GM21619 (cell line): ENCODE results near the gene TIMM22.
"Not testable (repeated sequence)": the region's sequence is repeated elsewhere in the genome, so short reads cannot be mapped to it uniquely, and the experiment has no call there.

Experiments
- ATAC-seq: cut with Tn5 transposase; IDR thresholded peaks from one replicate; pipeline ENCODE4 v1.9.1; 2021; ENCODE audit not compliant: unreplicated experiment

The TIMM22 gene

DNA sequence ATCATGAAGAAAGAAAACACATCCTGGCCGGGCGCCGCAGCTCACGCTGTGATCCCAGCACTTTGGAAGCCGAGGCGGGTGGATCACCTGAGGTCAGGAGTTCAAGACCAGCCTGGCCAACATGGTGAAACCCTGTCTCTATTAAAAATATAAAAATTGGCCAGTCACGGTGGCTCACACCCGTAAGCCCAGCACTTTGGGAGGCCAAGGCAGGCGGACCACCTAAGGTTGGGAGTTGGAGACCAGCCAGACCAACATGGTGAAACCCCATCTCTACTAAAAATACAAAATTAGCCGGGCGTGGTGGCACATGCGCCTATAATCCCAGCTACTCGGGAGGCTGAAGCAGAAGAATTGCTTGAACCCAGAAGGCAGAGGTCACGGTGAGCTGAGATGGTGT lies 25.1 kb upstream of the TIMM22 start:
- ATAC-seq: not testable (repeated sequence)

DNA sequence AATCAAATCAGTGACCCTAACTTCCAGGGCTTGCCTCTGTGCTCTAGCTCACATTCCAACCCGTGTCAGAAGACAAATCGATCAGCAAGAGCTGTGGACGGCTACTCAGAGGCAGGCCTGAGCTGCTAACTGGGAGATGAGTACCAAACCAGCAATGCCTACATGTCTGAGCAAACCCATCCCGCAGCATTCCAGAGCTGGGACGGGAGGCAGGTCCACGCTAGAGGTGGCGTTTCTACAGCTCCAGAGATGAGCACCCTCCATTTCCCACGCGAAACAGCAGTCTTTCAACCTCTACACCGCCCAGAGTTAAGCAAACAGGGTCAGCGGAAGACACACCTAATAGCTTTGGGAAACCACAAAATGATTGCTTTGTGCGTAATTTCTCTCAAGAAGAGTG lies 23.9 kb upstream of the TIMM22 start:
- ATAC-seq: no peak

DNA sequence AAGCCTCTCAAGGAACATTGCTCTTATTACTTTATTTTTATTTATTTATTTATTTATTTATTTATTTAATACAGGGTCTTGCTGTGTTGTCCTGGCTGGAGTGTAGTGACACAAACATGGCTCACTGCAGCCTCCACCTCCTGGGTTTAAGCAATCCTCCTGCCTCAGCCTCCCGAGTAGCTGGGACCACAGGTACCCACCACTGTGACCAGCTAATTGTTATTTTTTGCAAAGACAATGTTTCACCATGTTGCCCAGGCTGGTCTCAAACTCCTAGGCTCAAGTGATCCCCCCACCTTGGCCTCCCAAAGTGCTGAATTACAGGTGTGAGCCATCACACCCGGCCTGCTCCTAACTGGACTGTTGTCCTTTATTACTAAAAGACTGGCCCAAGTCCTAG lies 22.2 kb upstream of the TIMM22 start:
- ATAC-seq: not testable (repeated sequence)

DNA sequence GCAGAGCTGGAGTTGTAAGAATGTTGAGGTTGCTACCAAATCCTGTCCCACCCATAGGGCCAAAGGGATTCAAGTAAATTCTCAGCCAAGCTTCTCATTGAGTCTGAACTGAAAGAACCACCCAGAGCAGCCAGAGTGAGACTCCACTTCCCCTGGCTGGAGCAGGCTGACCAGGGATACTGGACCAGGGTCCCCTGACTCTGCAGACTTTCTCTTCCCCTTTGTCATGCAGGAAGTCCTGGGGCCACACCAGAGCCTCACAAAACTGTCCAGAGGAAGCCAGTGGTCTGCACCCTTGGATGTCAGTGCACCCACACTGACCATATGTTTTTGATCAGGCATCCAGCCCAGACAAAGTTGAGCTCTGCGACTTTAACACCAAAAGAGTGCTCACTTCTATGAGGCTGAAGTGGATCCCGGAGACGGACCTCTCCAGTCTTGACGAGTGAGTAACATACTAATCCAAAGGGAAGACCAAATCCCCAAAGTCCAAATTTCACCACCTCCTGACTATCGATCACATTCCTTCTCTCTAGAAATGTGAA lies 21.5 kb upstream of the TIMM22 start:
- ATAC-seq: no peak

DNA sequence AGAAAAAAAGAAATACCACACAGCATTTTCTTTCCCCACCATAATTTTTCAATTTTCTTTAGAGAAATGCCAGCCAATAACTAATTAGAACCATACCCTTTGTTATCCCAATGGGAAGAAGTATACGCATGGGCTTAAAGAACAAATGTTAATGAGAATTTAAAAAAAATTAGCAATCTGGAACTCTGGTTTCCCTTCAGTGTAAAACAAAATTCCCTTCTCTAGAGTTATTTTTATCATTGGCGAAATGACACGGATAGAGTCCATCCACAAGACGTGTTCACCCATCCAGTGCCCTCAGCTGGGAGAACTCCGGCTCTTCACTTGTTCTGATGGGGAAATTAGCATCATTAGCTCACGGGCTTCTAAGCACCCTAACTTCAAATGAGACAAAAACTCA lies 20.6 kb upstream of the TIMM22 start:
- ATAC-seq: no peak

DNA sequence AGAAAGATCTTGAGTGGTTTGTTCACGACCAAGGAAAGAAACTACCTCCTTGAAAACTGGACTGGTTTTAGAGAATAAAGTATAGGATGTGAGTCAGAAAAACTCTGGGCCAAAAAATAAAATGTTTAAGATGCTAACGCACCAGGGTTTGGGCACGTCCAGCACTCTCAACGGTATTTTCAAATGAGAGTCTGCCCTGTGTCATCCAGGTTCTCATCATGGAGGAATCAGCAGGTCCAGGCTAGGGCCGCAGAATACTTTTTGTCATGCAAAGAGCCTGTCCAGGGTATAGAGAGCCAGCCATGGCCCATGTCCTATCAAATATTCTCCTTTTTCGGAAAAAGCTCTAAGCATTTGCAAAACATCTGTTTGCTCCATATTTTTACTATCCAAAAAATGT lies 19.8 kb upstream of the TIMM22 start:
- ATAC-seq: no peak

DNA sequence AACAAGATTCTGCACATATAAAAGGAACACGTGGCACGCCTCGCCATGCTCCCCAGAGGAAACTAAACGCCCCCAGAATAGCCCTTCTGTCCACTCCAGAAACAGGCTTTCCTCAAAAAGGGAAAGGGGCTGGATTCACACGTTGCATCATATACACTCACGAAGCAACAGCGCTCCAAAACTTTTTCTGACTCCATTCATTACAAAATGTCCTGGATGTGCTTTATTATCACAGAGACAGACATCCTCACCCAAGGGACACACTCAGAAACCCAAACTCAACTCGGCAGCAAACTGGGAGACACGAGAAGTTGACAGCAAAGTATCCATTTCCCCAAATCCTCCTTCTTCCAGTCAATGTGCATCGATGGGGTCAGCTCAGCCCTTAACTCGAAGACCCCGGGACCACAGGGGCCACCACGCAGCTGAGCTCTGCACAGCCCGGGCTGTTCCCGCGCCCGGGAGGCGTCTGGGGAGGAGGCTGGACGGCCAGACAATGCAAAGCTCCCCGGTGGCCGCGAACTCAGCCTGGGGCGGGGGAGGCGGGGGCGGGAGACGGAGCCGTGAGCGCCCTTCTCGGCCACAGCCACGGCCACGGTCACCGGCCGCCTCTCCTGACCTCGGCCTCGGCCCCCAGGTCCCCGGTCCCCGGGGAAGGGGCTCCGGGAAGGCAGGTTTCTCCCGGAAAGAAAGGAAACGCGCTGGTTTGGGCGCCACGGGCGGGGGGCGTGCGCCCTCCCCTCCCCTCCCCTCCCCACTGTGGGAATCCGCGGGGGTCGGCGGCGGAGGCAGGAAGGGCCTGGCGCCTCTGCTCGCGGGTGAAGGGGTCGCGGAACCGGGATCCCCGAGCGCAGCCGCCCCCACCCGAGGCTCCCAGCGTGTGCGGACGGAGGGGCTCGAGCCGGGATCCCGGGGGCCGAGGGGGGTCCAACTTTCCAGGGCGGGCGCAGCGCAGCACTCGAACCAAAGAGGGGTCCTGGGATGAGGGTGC lies 18.5 kb upstream of the TIMM22 start:
- no peak for ATAC-seq

DNA sequence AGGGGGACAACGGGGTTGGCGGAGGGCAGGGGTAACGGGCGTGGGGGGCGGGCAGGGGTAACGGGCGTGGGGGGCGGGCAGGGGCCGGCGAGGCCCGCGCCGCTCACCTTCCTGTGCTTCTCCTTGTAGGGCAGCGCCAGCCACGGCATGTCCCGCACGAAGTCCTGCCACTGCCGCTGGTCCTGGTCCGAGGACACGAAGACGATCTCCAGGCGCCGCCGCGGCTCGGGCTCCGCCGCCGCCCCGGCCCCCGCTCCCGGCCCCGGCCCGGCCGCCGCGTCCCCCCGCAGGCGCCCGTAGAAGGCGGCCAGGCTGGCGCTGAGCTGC lies 17.8 kb upstream of the TIMM22 start:
- ATAC-seq: no peak

DNA sequence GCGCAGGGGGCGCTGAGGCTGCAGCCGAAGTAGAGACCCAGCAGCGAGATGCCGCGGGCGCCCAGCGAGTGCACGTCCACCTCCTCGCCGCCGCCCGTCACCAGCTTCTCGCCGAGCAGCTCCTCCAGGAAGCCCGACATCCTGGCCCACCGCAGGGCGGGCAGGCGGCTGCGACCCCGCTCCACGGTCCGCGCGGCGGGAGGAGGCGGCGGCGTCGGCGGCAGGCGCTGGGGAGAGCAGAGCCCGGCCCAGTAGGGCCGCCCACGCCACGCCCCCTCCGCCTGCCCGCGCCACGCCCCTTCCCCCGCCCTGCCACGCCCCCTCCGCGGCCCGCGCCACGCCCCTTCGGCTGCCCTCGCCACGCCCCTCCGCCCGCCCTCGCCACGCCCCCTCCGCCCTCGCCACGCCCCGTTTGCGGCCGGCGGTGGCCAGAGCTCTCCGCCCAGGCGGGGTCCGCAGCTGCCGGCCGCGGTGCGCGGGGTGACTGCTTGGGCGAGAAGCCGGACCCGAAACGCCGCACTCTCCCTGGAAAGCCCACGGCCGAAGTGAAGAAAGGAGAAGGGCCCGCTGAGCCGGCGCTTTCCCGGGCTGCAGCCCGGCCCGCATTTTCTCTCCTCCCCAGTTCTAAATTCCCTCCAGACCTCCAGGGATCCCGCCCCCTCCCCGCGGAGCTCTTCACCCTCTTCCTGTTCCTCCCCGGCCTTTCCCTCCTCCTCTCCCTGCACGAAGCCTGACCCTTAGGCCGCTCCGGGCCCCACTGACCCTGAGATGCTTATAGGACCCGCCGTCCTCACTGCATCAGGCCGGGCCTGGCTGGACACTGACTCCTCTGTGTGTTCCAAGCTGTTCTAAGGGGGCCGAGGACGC lies 17.2 kb upstream of the TIMM22 start, which contains the start of gene NXN:
Gene NXN (minus strand): TSS at position 238 of the 867 bp plus-strand sequence.
- ATAC-seq: peak; percentile 67

DNA sequence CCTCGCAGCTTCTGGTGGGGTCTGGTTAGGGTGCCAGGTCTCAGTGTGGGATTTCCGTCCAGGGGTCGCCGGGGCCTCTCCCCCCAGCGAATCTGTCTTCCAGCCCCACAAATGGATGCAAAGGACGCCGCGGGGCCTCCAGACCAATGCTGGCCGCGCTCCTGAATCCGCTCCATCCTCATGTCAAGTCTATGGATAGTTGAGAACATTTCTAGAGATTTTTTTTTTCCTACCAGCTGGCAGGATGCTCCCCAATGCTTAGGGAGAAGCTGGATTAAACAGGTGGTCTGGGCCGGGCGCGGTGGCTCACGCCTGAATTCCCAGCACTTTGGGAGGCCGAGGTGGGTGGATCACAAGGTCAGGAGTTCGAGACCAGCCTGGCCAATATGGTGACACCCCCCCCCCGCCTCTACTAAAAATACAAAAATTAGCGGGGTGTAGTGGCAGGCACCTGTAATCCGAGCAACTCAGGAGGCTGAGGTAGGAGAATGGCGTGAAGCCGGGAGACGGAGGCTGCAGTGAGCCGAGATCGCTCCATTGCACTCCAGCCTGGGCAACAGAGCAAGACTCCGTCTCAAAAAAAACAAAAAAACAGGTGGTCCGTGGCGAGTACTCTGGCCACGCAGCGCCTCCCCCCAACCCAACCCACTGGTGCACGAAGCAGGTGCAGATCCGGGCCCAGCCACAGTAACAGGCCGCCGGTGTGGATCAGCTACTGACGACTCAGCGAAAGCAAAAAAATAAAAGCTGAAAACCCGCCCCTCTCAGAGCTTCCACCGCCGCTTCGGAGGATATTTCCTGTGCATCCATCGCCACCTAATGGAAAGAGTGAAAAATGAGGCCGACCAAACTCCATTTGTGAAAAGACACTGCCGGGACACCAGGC lies 16.3 kb upstream of the TIMM22 start:
- peak; percentile 48 for ATAC-seq

DNA sequence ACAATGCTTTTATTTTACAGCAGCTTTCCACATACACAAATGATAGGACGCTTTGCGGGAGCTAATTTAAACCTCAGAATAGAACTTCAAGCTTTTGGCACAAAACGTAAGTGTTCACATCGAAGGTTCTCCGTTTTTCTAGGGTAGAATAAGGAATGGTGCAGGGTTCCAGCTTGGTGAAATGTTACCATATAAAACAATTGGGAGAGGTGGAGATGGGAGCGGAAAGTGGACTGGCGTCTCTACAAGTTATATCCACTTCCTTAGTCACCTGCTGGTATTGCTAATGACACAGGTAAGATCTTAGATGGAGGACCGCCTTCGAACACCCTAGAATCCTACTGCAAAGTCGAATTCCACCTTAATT lies 15.7 kb upstream of the TIMM22 start:
- no peak for ATAC-seq

DNA sequence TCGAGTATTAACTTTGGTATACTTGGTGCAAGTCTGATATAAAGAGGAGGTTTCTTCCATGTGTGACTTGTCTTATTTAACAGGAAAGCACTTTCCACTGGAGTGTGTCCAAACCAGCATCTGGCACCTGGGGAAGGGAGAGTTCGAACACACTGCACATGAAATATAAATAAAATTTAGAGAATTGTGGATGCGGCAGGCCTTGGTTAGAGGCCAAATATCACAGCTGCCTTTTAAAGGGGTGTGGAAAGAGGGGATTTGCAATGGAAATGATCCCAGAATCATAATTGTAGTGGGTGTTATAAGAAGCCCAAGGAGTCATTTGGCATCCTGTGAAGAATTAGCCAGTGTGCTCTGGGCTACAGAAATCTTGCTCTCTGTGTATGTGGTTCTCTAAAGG lies 13.0 kb upstream of the TIMM22 start:
- no peak for ATAC-seq

DNA sequence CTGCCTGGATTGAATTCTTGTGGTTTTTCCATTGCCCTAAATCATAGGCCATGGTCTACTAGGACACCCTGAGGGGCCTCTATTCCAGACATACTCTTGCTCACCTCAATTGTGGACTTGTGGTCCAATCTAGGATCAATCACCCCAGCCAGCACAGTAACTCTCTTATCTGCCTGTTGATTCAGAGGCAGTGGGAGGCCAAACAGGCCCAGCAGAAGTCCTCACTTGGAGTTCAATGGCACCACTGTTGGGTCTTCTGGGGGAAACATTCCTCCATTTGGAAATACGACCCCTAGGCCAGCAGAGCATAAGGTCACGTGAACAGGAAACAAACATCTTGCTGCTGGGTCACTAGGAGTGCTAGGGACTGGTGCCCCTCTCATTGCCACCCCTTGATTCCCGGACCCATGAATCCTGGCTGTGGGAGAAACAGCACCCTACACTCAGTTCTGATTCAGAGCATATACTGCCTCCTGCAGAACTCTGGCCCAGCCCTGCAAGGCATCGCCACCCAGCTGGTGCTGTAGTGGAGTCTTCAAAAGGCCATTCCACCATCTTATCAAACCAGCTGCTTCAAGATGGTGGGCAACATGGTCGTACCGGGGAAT lies 10.5 kb upstream of the TIMM22 start:
- no peak for ATAC-seq

DNA sequence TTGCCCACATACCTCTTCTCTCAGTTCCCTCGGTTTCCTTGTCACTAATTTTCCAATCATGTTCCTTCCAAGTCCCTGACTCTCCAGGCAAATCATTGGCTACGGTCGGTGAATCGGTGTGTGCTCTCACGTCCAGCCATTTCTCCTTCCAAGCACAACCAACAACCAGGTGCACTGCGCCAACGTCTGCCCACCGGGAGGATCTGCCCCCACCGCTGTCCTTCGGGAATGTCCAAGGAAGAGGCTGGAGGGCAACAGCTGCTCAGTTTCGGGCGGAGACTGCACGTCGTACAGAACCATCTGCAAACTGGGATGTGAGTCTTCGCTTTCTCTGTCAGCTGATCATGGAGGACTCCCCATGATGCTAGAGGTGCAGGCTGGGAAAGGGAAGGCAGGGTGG lies 9.0 kb upstream of the TIMM22 start:
- no peak for ATAC-seq

DNA sequence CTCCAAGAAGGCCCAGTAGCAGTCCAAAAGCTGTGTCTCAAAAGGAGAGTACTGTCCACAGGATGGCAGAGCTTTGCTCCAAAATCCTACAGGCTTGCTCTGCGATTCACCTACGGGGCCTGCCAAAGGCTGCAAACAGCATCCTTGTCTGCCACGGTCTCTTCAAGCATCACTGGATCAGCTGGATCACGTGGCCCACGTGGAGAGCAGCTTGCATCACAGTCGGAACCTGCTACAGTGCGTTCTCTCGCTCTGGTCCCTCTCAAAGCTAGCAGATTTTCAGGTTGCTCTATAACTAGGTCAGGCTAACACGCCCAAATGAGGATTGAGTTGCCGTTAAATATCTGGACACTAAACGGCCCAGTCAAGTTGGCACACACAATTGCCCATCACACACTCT lies 8.4 kb upstream of the TIMM22 start:
- ATAC-seq: no peak

DNA sequence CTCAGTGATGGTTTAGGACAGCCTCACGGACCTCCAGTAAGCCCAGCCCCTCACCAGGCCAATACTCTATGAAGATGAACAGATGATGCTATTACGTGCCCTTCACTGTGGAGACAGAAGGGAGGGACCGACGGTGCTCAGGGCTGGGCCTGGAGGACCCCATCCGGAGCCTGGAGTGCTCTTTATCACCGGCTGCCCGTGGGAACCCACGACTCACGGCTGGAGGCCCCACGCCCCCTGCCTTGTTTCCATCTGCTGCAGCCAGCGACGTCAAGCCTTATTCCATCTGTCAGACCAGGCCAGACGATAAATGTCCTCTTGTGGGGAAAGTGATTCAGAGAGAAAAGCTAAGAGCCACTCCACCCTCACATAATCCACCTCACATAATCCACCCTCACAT lies 4.0 kb upstream of the TIMM22 start:
- ATAC-seq: no peak

DNA sequence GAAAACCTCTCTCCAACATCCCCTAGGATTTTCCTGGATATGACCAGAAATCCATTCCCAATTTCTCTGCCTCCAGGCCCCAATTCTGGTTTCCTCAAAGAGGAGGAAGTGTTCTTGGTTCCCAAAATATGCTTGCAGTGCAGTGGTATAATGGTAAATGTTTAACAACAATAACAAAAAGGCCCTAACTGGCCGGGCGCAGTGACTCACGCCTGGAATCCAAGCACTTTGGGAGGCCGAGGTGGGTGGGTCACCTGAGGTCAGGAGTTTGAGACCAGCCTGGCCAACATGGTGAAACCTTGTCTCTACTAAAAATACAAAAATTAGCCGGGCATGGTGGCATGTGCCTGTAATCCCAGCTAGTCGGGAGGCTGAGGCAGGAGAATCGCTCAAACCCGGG lies 1.6 kb upstream of the TIMM22 start:
- ATAC-seq: not testable (repeated sequence)

DNA sequence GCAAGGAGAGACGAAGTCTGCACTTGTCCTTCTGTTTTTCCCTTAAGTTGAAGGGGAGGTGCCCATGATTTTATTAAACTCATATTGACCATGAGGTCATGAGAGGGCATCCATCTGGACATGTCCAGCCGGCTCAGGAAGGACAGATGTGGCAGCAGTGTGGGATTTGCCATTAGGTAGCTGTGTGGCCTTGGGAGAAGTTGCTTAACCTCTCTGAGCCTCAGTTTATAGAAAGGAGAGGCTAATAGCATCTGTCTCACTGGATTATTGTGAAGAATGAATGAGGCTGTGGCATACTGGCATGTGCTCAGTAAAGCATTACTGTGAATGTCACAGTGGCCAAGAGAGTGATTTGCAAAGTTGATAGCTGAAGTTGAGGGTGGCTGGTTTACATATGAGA lies 1.2 kb downstream of the TIMM22 start:
- no peak for ATAC-seq

DNA sequence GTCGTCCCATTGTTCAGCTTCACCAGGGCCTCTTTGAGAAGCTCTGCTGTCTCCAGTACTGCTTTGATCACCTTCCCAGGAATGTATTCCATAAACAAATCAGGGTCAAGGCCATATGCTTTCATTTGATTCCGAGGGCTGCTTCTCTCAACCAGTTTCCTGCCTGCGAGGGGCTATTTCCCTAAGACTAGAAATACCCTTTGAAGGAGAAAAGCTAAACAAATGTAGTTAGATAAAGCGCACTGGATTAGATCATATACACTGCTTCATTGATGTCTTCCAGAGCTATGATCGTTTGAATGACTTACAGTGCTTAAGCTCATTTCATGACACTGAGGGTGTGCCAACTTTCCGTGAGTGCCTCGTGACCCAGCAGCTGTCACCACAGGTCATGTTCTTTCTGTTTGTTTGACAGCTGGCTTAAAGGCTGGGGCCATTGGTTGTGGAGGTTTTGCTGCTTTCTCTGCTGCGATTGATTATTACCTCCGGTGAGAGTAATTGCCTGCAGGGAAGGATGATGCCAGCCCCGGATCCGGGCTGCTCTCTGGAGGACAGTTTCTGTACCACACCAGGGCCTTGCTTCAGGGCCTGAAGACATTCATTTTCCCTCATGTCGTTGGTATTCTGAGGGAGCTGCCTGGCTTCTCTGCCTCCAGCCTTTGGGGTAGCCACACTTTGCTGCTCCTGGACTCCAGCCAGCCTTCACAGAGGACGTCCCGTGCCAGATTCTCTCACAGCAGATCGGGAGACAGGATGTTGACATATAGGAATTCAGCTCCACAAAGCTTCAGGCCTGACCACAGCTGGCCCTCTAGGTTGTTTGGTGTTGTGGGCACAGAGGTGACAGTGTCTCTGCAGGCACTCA lies 3.9 kb downstream of the TIMM22 start:
- no peak for ATAC-seq
